HepG2 (cell line): ENCODE results near the gene MAN1B1. TPM values are rescaled to one million over a fixed set of nuclear protein-coding genes. Genes with fewer than 3 reads are reported as not detected.

Experiments used
- FOXA1 ChIP-seq, 2 experiments: fragments of 450-650 bp in 1 of 2; sonication (generic) in 1 of 2; formaldehyde crosslinking in 1 of 2; IDR thresholded peaks; 2 replicates each; pipeline versions ENCODE4 v1.4.0 to v1.6.1; 2016 to 2020; ENCODE audit warnings: missing genetic modification reagents in 1 of 2
- HNRNPL ChIP-seq: fragments of 200-400 bp; formaldehyde crosslinking; IDR thresholded peaks from 2 replicates; pipeline ENCODE4 v1.6.1; 2017; ENCODE audit warnings: mild to moderate bottlenecking, low read depth, low read length
- SALL1 ChIP-seq: sonication (generic); formaldehyde crosslinking; IDR thresholded peaks from 2 replicates; pipeline ENCODE4 v1.8.0; 2022; ENCODE audit warnings: mild to moderate bottlenecking, missing genetic modification reagents
- ZFX ChIP-seq: sonication (generic); formaldehyde crosslinking; IDR thresholded peaks from 2 replicates; pipeline ENCODE4 v1.4.0; 2020; ENCODE audit warnings: mild to moderate bottlenecking, low read depth, missing genetic modification reagents, moderate library complexity
- polyA plus RNA-seq, 8 experiments: library from polyadenylated mRNA; depleted of rRNA in 3 of 8; stranded (reverse) in 7 of 8; unstranded in 1 of 8; fragments of >200 nt; fragmentation: Illumina TruSeq in 4 of 8; extraction: Trizol in 4 of 8; gene quantifications; 2 replicates each; pipeline versions ENCODE4 v1.2.1 to v1.2.3, GENCODE V29; 2011 to 2016; ENCODE audit warnings: low read depth in 4 of 8, missing spikeins in 1 of 8, mixed read lengths in 1 of 8; ENCODE audit not compliant: insufficient read depth in 1 of 8
- total RNA-seq, 5 experiments: library from RNA; depleted of rRNA; stranded (reverse); fragments of >200 nt; fragmentation: Illumina TruSeq; extraction: Trizol; gene quantifications; 2 replicates each; pipeline ENCODE4 v1.2.3, GENCODE V29; 2016; ENCODE audit warnings: low read depth in 1 of 5
- TF ChIP-seq, protein P1 (sequence below): sonication (generic); formaldehyde crosslinking; IDR thresholded peaks from 2 replicates; pipeline ENCODE4 v1.5.1; 2020; ENCODE audit warnings: mild to moderate bottlenecking, missing genetic modification reagents, moderate library complexity
- TF ChIP-seq, protein P2 (sequence below): IDR thresholded peaks from 2 replicates; pipeline ENCODE4 v1.6.1; 2016; ENCODE audit warnings: missing genetic modification reagents, missing compliant biosample characterization
- TF ChIP-seq, protein P3 (sequence below): sonication (generic); formaldehyde crosslinking; IDR thresholded peaks from 2 replicates; pipeline ENCODE4 v1.4.0; 2020; ENCODE audit warnings: missing genetic modification reagents

Gene MAN1B1
- total and polyA plus RNA-seq, 2 of the 13 experiments (the other 11 are each of a cell fraction or from before 2014, with no cell fraction given): 48.9 to 59.5 TPM

DNA sequence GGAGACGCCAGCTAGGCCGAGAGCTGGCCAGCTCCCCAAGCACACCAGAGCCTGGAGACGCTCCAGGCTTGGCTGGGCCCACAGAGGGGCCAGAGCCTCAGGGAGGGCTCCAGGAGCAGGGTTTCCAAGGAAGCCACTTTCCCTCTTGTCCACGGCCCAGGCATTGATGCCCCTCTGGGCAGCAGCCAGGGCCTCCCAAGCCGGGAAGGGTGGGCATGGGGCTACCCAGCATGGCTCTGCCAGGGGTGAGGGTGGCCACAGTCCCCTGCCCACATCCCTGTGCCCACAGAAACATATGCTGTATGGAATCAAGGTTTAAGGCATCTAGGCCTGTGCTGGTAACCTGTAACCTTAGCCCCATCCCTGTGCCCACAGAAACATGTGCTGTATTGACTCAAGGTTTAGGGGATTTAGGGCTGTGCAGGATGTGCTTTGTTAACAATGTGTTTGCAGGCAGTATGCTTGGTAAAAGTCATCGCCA lies 29.3 kb downstream of the MAN1B1 start (continued):
- TF ChIP-seq, protein P1, sequence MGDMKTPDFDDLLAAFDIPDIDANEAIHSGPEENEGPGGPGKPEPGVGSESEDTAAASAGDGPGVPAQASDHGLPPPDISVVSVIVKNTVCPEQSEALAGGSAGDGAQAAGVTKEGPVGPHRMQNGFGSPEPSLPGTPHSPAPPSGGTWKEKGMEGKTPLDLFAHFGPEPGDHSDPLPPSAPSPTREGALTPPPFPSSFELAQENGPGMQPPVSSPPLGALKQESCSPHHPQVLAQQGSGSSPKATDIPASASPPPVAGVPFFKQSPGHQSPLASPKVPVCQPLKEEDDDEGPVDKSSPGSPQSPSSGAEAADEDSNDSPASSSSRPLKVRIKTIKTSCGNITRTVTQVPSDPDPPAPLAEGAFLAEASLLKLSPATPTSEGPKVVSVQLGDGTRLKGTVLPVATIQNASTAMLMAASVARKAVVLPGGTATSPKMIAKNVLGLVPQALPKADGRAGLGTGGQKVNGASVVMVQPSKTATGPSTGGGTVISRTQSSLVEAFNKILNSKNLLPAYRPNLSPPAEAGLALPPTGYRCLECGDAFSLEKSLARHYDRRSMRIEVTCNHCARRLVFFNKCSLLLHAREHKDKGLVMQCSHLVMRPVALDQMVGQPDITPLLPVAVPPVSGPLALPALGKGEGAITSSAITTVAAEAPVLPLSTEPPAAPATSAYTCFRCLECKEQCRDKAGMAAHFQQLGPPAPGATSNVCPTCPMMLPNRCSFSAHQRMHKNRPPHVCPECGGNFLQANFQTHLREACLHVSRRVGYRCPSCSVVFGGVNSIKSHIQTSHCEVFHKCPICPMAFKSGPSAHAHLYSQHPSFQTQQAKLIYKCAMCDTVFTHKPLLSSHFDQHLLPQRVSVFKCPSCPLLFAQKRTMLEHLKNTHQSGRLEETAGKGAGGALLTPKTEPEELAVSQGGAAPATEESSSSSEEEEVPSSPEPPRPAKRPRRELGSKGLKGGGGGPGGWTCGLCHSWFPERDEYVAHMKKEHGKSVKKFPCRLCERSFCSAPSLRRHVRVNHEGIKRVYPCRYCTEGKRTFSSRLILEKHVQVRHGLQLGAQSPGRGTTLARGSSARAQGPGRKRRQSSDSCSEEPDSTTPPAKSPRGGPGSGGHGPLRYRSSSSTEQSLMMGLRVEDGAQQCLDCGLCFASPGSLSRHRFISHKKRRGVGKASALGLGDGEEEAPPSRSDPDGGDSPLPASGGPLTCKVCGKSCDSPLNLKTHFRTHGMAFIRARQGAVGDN (CRISPR knock-in tag): peak; percentile 79
- no peak for TF ChIP-seq FOXA1 (IDR thresholded peaks at IDR 0.05)
- peak; percentile 73 for TF ChIP-seq FOXA1 (CRISPR knock-in tag; IDR thresholded peaks at IDR 0.05)
- TF ChIP-seq, protein P2, sequence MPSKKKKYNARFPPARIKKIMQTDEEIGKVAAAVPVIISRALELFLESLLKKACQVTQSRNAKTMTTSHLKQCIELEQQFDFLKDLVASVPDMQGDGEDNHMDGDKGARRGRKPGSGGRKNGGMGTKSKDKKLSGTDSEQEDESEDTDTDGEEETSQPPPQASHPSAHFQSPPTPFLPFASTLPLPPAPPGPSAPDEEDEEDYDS (CRISPR knock-in tag): 0 out of 2 replicates have a peak, but pooled peaks have one; percentile 20
- TF ChIP-seq HNRNPL: peak; percentile 87
- TF ChIP-seq ZFX (CRISPR knock-in tag): peak; percentile 70; the same call in 1 of the 2 replicates
- TF ChIP-seq, protein P3, sequence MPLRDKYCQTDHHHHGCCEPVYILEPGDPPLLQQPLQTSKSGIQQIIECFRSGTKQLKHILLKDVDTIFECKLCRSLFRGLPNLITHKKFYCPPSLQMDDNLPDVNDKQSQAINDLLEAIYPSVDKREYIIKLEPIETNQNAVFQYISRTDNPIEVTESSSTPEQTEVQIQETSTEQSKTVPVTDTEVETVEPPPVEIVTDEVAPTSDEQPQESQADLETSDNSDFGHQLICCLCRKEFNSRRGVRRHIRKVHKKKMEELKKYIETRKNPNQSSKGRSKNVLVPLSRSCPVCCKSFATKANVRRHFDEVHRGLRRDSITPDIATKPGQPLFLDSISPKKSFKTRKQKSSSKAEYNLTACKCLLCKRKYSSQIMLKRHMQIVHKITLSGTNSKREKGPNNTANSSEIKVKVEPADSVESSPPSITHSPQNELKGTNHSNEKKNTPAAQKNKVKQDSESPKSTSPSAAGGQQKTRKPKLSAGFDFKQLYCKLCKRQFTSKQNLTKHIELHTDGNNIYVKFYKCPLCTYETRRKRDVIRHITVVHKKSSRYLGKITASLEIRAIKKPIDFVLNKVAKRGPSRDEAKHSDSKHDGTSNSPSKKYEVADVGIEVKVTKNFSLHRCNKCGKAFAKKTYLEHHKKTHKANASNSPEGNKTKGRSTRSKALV (CRISPR knock-in tag): 0 out of 2 replicates have a peak, but pooled peaks have one; percentile 6
- TF ChIP-seq SALL1 (CRISPR knock-in tag): 0 out of 2 replicates have a peak, but pooled peaks have one; percentile 31
